CD4-positive, CD25-positive, alpha-beta regulatory T cell (primary cell): ENCODE measurements around the gene PCDHA6. TPM values are rescaled to one million over a fixed set of nuclear protein-coding genes. Genes with fewer than 3 reads are reported as not detected.
"Not testable (repeated sequence)": the region's sequence is repeated elsewhere in the genome, so short reads cannot be mapped to it uniquely, and the experiment has no call there.

Experiments
- ATAC-seq, 2 donors: fragments of 150-1000 bp; cut with Tn5 transposase; one replicate each; pipeline ENCODE4 v1.10.0; 2021; ENCODE audit warnings: low read depth in 2 of 2, moderate number of reproducible peaks in 2 of 2, moderate library complexity in 1 of 2
- DNase-seq, 3 donors: peaks; one replicate each; pipeline versions ENCODE4 v3.0.0 to v3.0.0-alpha.2; 2012 to 2022; ENCODE audit warnings: mixed read lengths in 1 of 3
- H3K27ac ChIP-seq: one replicate; pipeline ENCODE4 v1.7.0; 2013; ENCODE audit warnings: mild to moderate bottlenecking, low read length; ENCODE audit not compliant: insufficient read depth, poor library complexity, severe bottlenecking
- H3K27me3 ChIP-seq: one replicate; pipeline ENCODE4 v1.7.0; 2013; ENCODE audit warnings: low read length; ENCODE audit not compliant: control insufficient read depth, insufficient read depth
- H3K36me3 ChIP-seq: one replicate; pipeline ENCODE4 v1.7.0; 2013; ENCODE audit warnings: mild to moderate bottlenecking, low read length, moderate library complexity; ENCODE audit not compliant: control insufficient read depth, insufficient read depth
- H3K4me1 ChIP-seq: 2 replicates; pipeline ENCODE4 v1.7.0; 2013; ENCODE audit warnings: mild to moderate bottlenecking, low read length; ENCODE audit not compliant: insufficient read depth, control insufficient read depth, poor library complexity, severe bottlenecking
- H3K4me3 ChIP-seq: one replicate; pipeline ENCODE4 v1.7.0; 2013; ENCODE audit warnings: low read depth, mild to moderate bottlenecking, low read length, moderate library complexity
- H3K9me3 ChIP-seq, 2 experiments: 1 replicate in 1 of 2; 2 replicates in 1 of 2; pipeline ENCODE4 v1.7.0; 2013; ENCODE audit warnings: low read length in 2 of 2, mild to moderate bottlenecking in 1 of 2, moderate library complexity in 1 of 2; ENCODE audit not compliant: control insufficient read depth in 2 of 2
- H3K27ac Mint-ChIP-seq, 3 donors: one replicate each; pipeline ENCODE4 v1.8.0; 2020 to 2022; ENCODE audit warnings: mild to moderate bottlenecking in 3 of 3, mixed read lengths in 3 of 3, moderate library complexity in 2 of 3
- H3K27me3 Mint-ChIP-seq: one replicate; pipeline ENCODE4 v1.8.0; 2022; ENCODE audit warnings: mild to moderate bottlenecking, mixed read lengths
- H3K36me3 Mint-ChIP-seq: one replicate; pipeline ENCODE4 v1.8.0; 2020; ENCODE audit warnings: mixed read lengths
- H3K4me1 Mint-ChIP-seq, 4 donors: one replicate each; pipeline ENCODE4 v1.8.0; 2020 to 2022; ENCODE audit warnings: mixed read lengths in 4 of 4, mild to moderate bottlenecking in 1 of 4
- H3K4me3 Mint-ChIP-seq, 4 donors: one replicate each; pipeline ENCODE4 v1.8.0; 2020 to 2022; ENCODE audit warnings: mild to moderate bottlenecking in 4 of 4, mixed read lengths in 4 of 4, moderate library complexity in 3 of 4
- H3K9me3 Mint-ChIP-seq, 7 donors: one replicate each; pipeline ENCODE4 v1.8.0; 2020 to 2022; ENCODE audit warnings: mixed read lengths in 7 of 7, mild to moderate bottlenecking in 3 of 7, moderate library complexity in 2 of 7
- polyA plus RNA-seq, 4 donors: library from polyadenylated mRNA; unstranded; fragments of 300-500 nt; fragmentation: Illumina TruSeq; gene quantifications; one replicate each; pipeline ENCODE4 v1.2.3, GENCODE V29; 2021
- total RNA-seq: library from RNA; stranded (reverse); gene quantifications from one replicate; pipeline ENCODE4 v1.2.3, GENCODE V29; 2022

The PCDHA6 gene
- total and polyA plus RNA-seq, 5 donors from 2014 or later = not detected

DNA sequence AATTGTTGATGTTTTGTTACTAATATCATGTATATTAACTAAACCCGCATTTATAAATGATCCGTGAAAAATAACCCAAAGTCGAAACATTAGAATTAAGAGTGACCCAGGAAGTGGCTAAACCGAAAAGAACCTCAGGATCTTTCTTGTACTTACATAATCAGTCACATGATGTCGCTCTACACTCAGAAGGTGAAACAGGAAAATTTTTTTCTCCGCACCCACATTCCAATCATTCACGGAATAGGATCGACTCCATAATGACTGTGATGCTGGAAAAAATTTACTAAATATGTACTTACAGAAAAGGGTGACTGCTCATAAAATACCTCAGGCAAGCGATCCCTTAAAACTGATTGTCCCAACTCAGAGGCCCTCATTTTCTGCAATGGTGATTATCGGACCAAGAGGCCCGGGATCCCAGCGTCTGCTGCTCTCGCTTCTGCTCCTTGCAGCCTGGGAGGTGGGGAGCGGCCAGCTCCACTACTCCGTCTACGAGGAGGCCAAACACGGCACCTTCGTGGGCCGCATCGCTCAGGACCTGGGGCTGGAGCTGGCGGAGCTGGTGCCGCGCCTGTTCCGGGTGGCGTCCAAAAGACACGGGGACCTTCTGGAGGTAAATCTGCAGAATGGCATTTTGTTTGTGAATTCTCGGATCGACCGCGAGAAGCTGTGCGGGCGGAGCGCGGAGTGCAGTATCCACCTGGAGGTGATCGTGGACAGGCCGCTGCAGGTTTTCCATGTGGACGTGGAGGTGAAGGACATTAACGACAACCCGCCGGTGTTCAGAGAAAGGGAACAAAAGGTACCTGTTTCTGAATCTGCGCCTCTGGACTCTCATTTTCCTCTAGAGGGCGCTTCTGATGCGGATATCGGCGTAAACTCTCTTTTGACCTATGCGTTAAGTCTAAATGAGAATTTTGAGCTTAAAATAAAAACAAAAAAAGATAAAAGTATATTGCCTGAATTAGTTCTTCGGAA lies 47.6 kb downstream of the PCDHA6 start, which contains the start of gene PCDHA12:
PCDHA12 (plus strand) TSS at position 224 of the 981 bp plus-strand sequence; CDS start at position 389, 165 bp downstream.
- Mint-ChIP-seq H3K27me3 (peaks cover 6% of the 10 kb centered on the region), H3K9me3 (peaks cover 4 to 33% (median 12%) of the 10 kb centered on the region in 7 donors), H3K27ac (no peak within 1 kb of the TSS), H3K36me3 (no peaks in the 10 kb centered on the region), H3K4me3 (no peak within 1 kb of the TSS), H3K4me1 (no peaks in the 10 kb centered on the region)
- ATAC-seq (no peak), DNase-seq (no peak)
- Histone ChIP-seq H3K36me3 (no peaks in the 10 kb centered on the region), H3K4me1 (no peaks in the 10 kb centered on the region), H3K27ac (no peak within 1 kb of the TSS), H3K9me3 (peaks cover 8 to 14% of the 10 kb centered on the region in 2 experiments), H3K27me3 (peaks cover 3% of the 10 kb centered on the region), H3K4me3 (no peak within 1 kb of the TSS)

GRCh38 chr5:140876541-140877261 lies 48.9 kb downstream of the PCDHA6 start:
- not testable (repeated sequence) for H3K27me3 ChIP-seq, H3K4me3 Mint-ChIP-seq, ATAC-seq, DNase-seq, H3K4me3 ChIP-seq, H3K4me1 ChIP-seq, H3K4me1 Mint-ChIP-seq, H3K36me3 ChIP-seq, H3K27ac ChIP-seq, H3K36me3 Mint-ChIP-seq, H3K27me3 Mint-ChIP-seq, H3K27ac Mint-ChIP-seq
- peaks cover 4 to 43% (median 14%) of the 10 kb centered on the region in 7 donors for H3K9me3 Mint-ChIP-seq
- peaks cover 14% of the 10 kb centered on the region in 2 experiments for H3K9me3 ChIP-seq

- H3K27ac ChIP-seq = no peak overlapping the region
- DNase-seq = no peak
- Mint-ChIP-seq H3K9me3 (peaks cover 4 to 41% (median 15%) of the 10 kb centered on the region in 7 donors), H3K36me3 (no peaks in the 10 kb centered on the region), H3K4me1 (no peaks in the 10 kb centered on the region), H3K27me3 (no peaks in the 10 kb centered on the region), H3K27ac (no peak overlapping the region), H3K4me3 (no peak overlapping the region)
- H3K4me1 ChIP-seq = no peaks in the 10 kb centered on the region
- peaks cover 3% of the 10 kb centered on the region for H3K27me3 ChIP-seq
- no peak overlapping the region for H3K4me3 ChIP-seq
- H3K36me3 ChIP-seq = no peaks in the 10 kb centered on the region
- peaks cover 17 to 19% of the 10 kb centered on the region in 2 experiments for H3K9me3 ChIP-seq
- no peak for ATAC-seq
Observed at GRCh38 chr5:140877262-140877581, 49.5 kb downstream of the PCDHA6 start.

Other genes starting within 250 kb of the PCDHA6 start
- gene CD14, start 194.8 kb upstream of the PCDHA6 start, total RNA-seq = not detected
- gene CD14, start 194.8 kb upstream of the PCDHA6 start, polyA plus RNA-seq = 1 to 10 TPM; 1.3 to 2.6 (median 2.1) TPM
- 22.6 TPM for gene TMCO6, start 188.5 kb upstream of the PCDHA6 start, total RNA-seq
- 10 to 100 TPM; 17.0 to 24.1 (median 18.4) TPM for gene TMCO6, start 188.5 kb upstream of the PCDHA6 start, polyA plus RNA-seq
- gene NDUFA2, start 180.3 kb upstream of the PCDHA6 start, total RNA-seq = 42.6 TPM
- gene NDUFA2, start 180.3 kb upstream of the PCDHA6 start, polyA plus RNA-seq = 100 to 1,000 TPM; 165 to 208 (median 169) TPM
- gene IK, start 180.1 kb upstream of the PCDHA6 start, total RNA-seq = 170 TPM
- 100 to 1,000 TPM; 136 to 197 (median 184) TPM for gene IK, start 180.1 kb upstream of the PCDHA6 start, polyA plus RNA-seq
- gene WDR55, start 163.1 kb upstream of the PCDHA6 start, total RNA-seq = 47.5 TPM
- 10 to 100 TPM; 17.6 to 25.3 (median 19.9) TPM for gene WDR55, start 163.1 kb upstream of the PCDHA6 start, polyA plus RNA-seq
- 2.1 TPM for gene DND1, start 154.4 kb upstream of the PCDHA6 start, total RNA-seq
- not detected for gene DND1, start 154.4 kb upstream of the PCDHA6 start, polyA plus RNA-seq
- gene HARS1, start 136.6 kb upstream of the PCDHA6 start, total RNA-seq = 56.5 TPM
- 10 to 100 TPM; 58.0 to 74.4 (median 60.5) TPM for gene HARS1, start 136.6 kb upstream of the PCDHA6 start, polyA plus RNA-seq
- 29.8 TPM for gene HARS2, start 136.5 kb upstream of the PCDHA6 start, total RNA-seq
- gene HARS2, start 136.5 kb upstream of the PCDHA6 start, polyA plus RNA-seq = 10 to 100 TPM; 20.7 to 24.4 (median 22.2) TPM
- gene ZMAT2, start 127.5 kb upstream of the PCDHA6 start, total RNA-seq = 48.5 TPM
- 10 to 100 TPM; 81.8 to 97.5 (median 90.9) TPM for gene ZMAT2, start 127.5 kb upstream of the PCDHA6 start, polyA plus RNA-seq
- not detected for gene PCDHA1, start 41.8 kb upstream of the PCDHA6 start, total RNA-seq
- not detected for gene PCDHA1, start 41.8 kb upstream of the PCDHA6 start, polyA plus RNA-seq
- not detected for gene PCDHA2, start 33.1 kb upstream of the PCDHA6 start, total RNA-seq
- not detected for gene PCDHA2, start 33.1 kb upstream of the PCDHA6 start, polyA plus RNA-seq
- gene PCDHA3, start 26.9 kb upstream of the PCDHA6 start, total RNA-seq = not detected
- gene PCDHA3, start 26.9 kb upstream of the PCDHA6 start, polyA plus RNA-seq = not detected
- not detected for gene PCDHA4, start 20.9 kb upstream of the PCDHA6 start, total RNA-seq
- not detected for gene PCDHA4, start 20.9 kb upstream of the PCDHA6 start, polyA plus RNA-seq
- gene PCDHA5, start 6.3 kb upstream of the PCDHA6 start, total RNA-seq = not detected
- not detected for gene PCDHA5, start 6.3 kb upstream of the PCDHA6 start, polyA plus RNA-seq
- not detected for gene PCDHA7, start 6.3 kb downstream of the PCDHA6 start, total RNA-seq
- gene PCDHA7, start 6.3 kb downstream of the PCDHA6 start, polyA plus RNA-seq = not detected
- gene PCDHA8, start 13.2 kb downstream of the PCDHA6 start, total RNA-seq = not detected
- gene PCDHA8, start 13.2 kb downstream of the PCDHA6 start, polyA plus RNA-seq = not detected
- not detected for gene PCDHA9, start 20.4 kb downstream of the PCDHA6 start, total RNA-seq
- gene PCDHA9, start 20.4 kb downstream of the PCDHA6 start, polyA plus RNA-seq = not detected
- not detected for gene PCDHA10, start 27.9 kb downstream of the PCDHA6 start, total RNA-seq
- not detected for gene PCDHA10, start 27.9 kb downstream of the PCDHA6 start, polyA plus RNA-seq
- not detected for gene PCDHA11, start 41.0 kb downstream of the PCDHA6 start, total RNA-seq
- gene PCDHA11, start 41.0 kb downstream of the PCDHA6 start, polyA plus RNA-seq = not detected
- not detected for gene PCDHA12, start 47.3 kb downstream of the PCDHA6 start, total RNA-seq
- not detected for gene PCDHA12, start 47.3 kb downstream of the PCDHA6 start, polyA plus RNA-seq
- gene PCDHA13, start 54.2 kb downstream of the PCDHA6 start, total RNA-seq = not detected
- not detected for gene PCDHA13, start 54.2 kb downstream of the PCDHA6 start, polyA plus RNA-seq
- gene PCDHAC1, start 98.3 kb downstream of the PCDHA6 start, total RNA-seq = not detected
- not detected for gene PCDHAC1, start 98.3 kb downstream of the PCDHA6 start, polyA plus RNA-seq
- not detected for gene PCDHAC2, start 138.5 kb downstream of the PCDHA6 start, total RNA-seq
- not detected for gene PCDHAC2, start 138.5 kb downstream of the PCDHA6 start, polyA plus RNA-seq
- gene PCDHB1, start 223.4 kb downstream of the PCDHA6 start, total RNA-seq = not detected
- not detected for gene PCDHB1, start 223.4 kb downstream of the PCDHA6 start, polyA plus RNA-seq